ENCODE data around the gene XIRP2. TPM values are rescaled to one million over a fixed set of nuclear protein-coding genes. Genes with fewer than 3 reads are reported as not detected.

Gene XIRP2
- total and polyA plus RNA-seq, 2 of the 8 experiments (the other 6 are each of a cell fraction or from before 2014, with no cell fraction given): 0.11 TPM; not detected in 1

DNA sequence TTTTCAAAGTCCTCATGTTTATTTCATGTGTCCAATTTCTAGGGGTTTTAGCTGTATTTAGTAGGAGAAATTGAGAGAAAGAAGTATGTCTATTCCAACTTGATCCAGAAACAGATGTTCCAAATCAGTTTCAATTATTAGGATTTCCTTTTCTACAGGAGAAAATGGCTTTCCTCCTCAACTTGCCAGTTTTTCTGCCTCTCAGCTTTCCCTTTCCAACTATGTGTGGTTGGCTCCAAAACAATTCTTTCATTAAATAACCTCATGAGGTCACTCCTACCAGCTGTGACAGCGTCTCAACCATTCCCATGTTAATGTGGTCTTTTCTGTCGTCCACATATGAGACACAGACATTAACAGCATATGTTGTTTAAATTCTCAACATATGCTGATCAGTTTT, 13.1 kb downstream of the XIRP2 start:
- CTCF ChIA-PET (ENCODE audit: partially characterized antibody): interaction anchor here (0.9 to 1.9 kb wide), 11 partner anchors 9 to 1257 kb away, joined by 3 to 8 read pairs (median 4); no protein-coding TSS in a partner anchor
- H2BK15ac ChIP-seq (ENCODE audit: low read length): no peak overlapping the region
- FAIRE-seq: no peak

More for the DNA sequence above, 13.1 kb downstream of the XIRP2 start:
- no peak for DNase-seq (ENCODE audit: low read depth in 1 of 2, low spot score in 2 of 2)
- H3K27me3 ChIP-seq (replicated peaks in 1 of 4; ENCODE audit: control insufficient read depth in 3 of 4, extremely low read depth in 1 of 4, insufficient read depth in 3 of 4, low read length in 3 of 4): no peaks in the 10 kb centered on the region
- no peak overlapping the region for H3K56ac ChIP-seq (replicated peaks; ENCODE audit: insufficient read length, low read depth, low read length)
- no peak overlapping the region for H2BK20ac ChIP-seq (ENCODE audit: low read length)
- TF ChIP-seq CTCF (IDR thresholded peaks at IDR 0.05; ENCODE audit: control extremely low read depth in 1 of 3, insufficient read depth in 1 of 3, low read depth in 1 of 3, low read length in 3 of 3) (no peak), SP4 (IDR thresholded peaks at IDR 0.05; ENCODE audit: low read length) (no peak), GABPA (IDR thresholded peaks at IDR 0.05; ENCODE audit: borderline replicate concordance, insufficient read depth, low read length) (no peak), TAF7 (optimal IDR thresholded peaks at IDR 0.05; ENCODE audit: borderline replicate concordance, low read depth, low read length) (no peak), JUN (IDR thresholded peaks at IDR 0.05; ENCODE audit: low read depth, low read length) (no peak)
- H3K36me3 ChIP-seq (ENCODE audit: control insufficient read depth in 2 of 4, insufficient read depth in 4 of 4, low read length in 3 of 4): no peaks in the 10 kb centered on the region
- no peak overlapping the region for H2BK12ac ChIP-seq (ENCODE audit: low read depth, low read length)
- no peak overlapping the region for H2BK5ac ChIP-seq (ENCODE audit: low read depth, low read length)
- no peak overlapping the region for H3K4ac ChIP-seq (replicated peaks; ENCODE audit: insufficient read length, low read depth, low read length)
- no peak overlapping the region for H3K9ac ChIP-seq (replicated peaks in 1 of 4; ENCODE audit: extremely low read depth in 1 of 4, low read depth in 3 of 4, low read length in 3 of 4)
- no peaks in the 10 kb centered on the region for H3K4me1 ChIP-seq (replicated peaks in 1 of 4; ENCODE audit: control insufficient read depth in 3 of 4, insufficient read depth in 4 of 4, low read length in 3 of 4)
- no peaks in the 10 kb centered on the region for H3K23me2 ChIP-seq (ENCODE audit: low read depth, low read length)
- H4K5ac ChIP-seq (ENCODE audit: insufficient read length, low read depth, low read length): no peak overlapping the region
- H4K91ac ChIP-seq (replicated peaks; ENCODE audit: insufficient read length, low read length): no peak overlapping the region
- no peak overlapping the region for H3K18ac ChIP-seq (ENCODE audit: extremely low read depth, low read length)
- 93% methylated on average over 2 of the region's 2 CpGs; no CpG with 5 or more reads in 1 of the 2 experiments for WGBS, 2 experiments (ENCODE audit: extremely low coverage in 1 of 2, insufficient coverage in 1 of 2, insufficient read length in 1 of 2, insufficient replicate concordance in 2 of 2, low coverage in 1 of 2, low lambda C conversion rate in 2 of 2, missing lambda C conversion rate in 1 of 2)
- no peak overlapping the region for H2AFZ ChIP-seq (ENCODE audit: low read length)
- no peak overlapping the region for H3K23ac ChIP-seq (ENCODE audit: insufficient read length)
- no peak overlapping the region for H3K4me2 ChIP-seq (ENCODE audit: insufficient read depth in 1 of 2, low read depth in 2 of 2, low read length in 2 of 2)
- no peaks in the 10 kb centered on the region for H3K79me2 ChIP-seq (ENCODE audit: control insufficient read depth in 1 of 2, insufficient read depth in 2 of 2, low read length in 2 of 2)
- H4K20me1 ChIP-seq (replicated peaks in 1 of 2; ENCODE audit: control insufficient read depth in 1 of 2, insufficient read depth in 2 of 2, low read length in 2 of 2): no peaks in the 10 kb centered on the region
- no peaks in the 10 kb centered on the region; the same call in 1 of the 2 replicates for H3K79me1 ChIP-seq (ENCODE audit: low read depth, low read length)
- H2BK120ac ChIP-seq (replicated peaks; ENCODE audit: low read depth, low read length): no peak overlapping the region
- no peak overlapping the region for H3K27ac ChIP-seq (ENCODE audit: low read depth, low read length)
- no peaks in the 10 kb centered on the region for H3K9me3 ChIP-seq (ENCODE audit: insufficient read depth in 2 of 2, low read depth in 1 of 2, low read length in 1 of 2)
- POLR2A ChIA-PET (ENCODE audit: partially characterized antibody): interaction anchor here (1.0 kb wide), 1 partner anchor 17 kb away, joined by 4 read pairs; no protein-coding TSS in a partner anchor
- no peak overlapping the region for H2AK5ac ChIP-seq (ENCODE audit: low read depth, low read length)
- no peak overlapping the region for H3K4me3 ChIP-seq (ENCODE audit: extremely low read depth in 1 of 4, insufficient read depth in 2 of 4, low read depth in 3 of 4, low read length in 4 of 4)
- H3K14ac ChIP-seq (ENCODE audit: insufficient read length): no peak overlapping the region
- H4K8ac ChIP-seq (ENCODE audit: extremely low read depth, insufficient read depth, low read length): no peak overlapping the region

Data from H1 (cell line).